DOHH2 (cell line): ENCODE data around the gene COLQ.

ENCODE experiments used
- H3F3A ChIP-seq: fragments of 200-600 bp; sonication (generic), shearing (Covaris generic); 2 replicates; pipeline ENCODE4 v1.6.0; 2016; ENCODE audit warnings: antibody characterized with exemption, mild to moderate bottlenecking; ENCODE audit not compliant: control insufficient read depth, insufficient read depth
- H3K27ac ChIP-seq: fragments of 200-600 bp; sonication (generic); 2 replicates; pipeline ENCODE4 v1.5.1; 2014; ENCODE audit warnings: low read depth, mild to moderate bottlenecking, low read length, moderate library complexity
- H3K27me3 ChIP-seq: fragments of 200-600 bp; sonication (generic); 2 replicates; pipeline ENCODE4 v1.6.1; 2014; ENCODE audit warnings: mild to moderate bottlenecking, low read length, mixed read lengths; ENCODE audit not compliant: control insufficient read depth
- H3K36me3 ChIP-seq: fragments of 200-600 bp; sonication (generic); 2 replicates; pipeline ENCODE4 v1.6.1; 2014; ENCODE audit warnings: mild to moderate bottlenecking, low read length, moderate library complexity, mixed read lengths; ENCODE audit not compliant: control insufficient read depth
- H3K4me1 ChIP-seq: fragments of 200-600 bp; sonication (generic); 2 replicates; pipeline ENCODE4 v1.6.1; 2014; ENCODE audit warnings: mild to moderate bottlenecking, low read length, mixed read lengths; ENCODE audit not compliant: control insufficient read depth
- H3K4me2 ChIP-seq: fragments of 200-600 bp; sonication (generic); 2 replicates; pipeline ENCODE4 v1.6.0; 2014; ENCODE audit warnings: mild to moderate bottlenecking, low read length, moderate library complexity
- H3K4me3 ChIP-seq: fragments of 200-600 bp; sonication (generic); 2 replicates; pipeline ENCODE4 v1.5.1; 2014; ENCODE audit warnings: mild to moderate bottlenecking, low read length, mixed read lengths
- H3K79me2 ChIP-seq: fragments of 200-600 bp; sonication (generic); 2 replicates; pipeline ENCODE4 v1.6.1; 2014; ENCODE audit warnings: mild to moderate bottlenecking, low read length, mixed read lengths; ENCODE audit not compliant: control insufficient read depth
- H3K9me2 ChIP-seq: fragments of 200-600 bp; sonication (generic); replicated peaks from 2 replicates; pipeline ENCODE4 v1.6.1; 2014; ENCODE audit warnings: mild to moderate bottlenecking, low read length, mixed read lengths; ENCODE audit not compliant: control insufficient read depth
- H3K9me3 ChIP-seq: fragments of 200-600 bp; sonication (generic); 2 replicates; pipeline ENCODE4 v1.6.1; 2014; ENCODE audit warnings: antibody characterized with exemption, low read length, mixed read lengths; ENCODE audit not compliant: control insufficient read depth, insufficient read depth
- H4K20me1 ChIP-seq: fragments of 200-600 bp; sonication (generic); 2 replicates; pipeline ENCODE4 v1.6.0; 2014; ENCODE audit warnings: low read depth, mild to moderate bottlenecking, antibody characterized with exemption, low read length, moderate library complexity; ENCODE audit not compliant: control insufficient read depth, insufficient read depth
- CTCF ChIP-seq: fragments of 200-600 bp; sonication (generic); IDR thresholded peaks from one replicate; pipeline ENCODE4 v1.5.1; 2014; ENCODE audit warnings: antibody characterized with exemption, mild to moderate bottlenecking, low read depth, low read length; ENCODE audit not compliant: poor library complexity, severe bottlenecking
- EZH2phosphoT487 ChIP-seq: fragments of 200-600 bp; sonication (generic); IDR thresholded peaks from 2 replicates; pipeline ENCODE4 v1.6.1; 2017; ENCODE audit warnings: borderline replicate concordance, mild to moderate bottlenecking, antibody characterized with exemption, low read length, moderate library complexity, mixed read lengths

The COLQ gene

GRCh38 chr3:15465876-15466585, 55.5 kb downstream of the COLQ start:
- Histone ChIP-seq H3K4me1 (no peaks in the 10 kb centered on the region), H3K4me2 (no peak overlapping the region)
- no peak for TF ChIP-seq EZH2phosphoT487
- no peak for TF ChIP-seq CTCF

GRCh38 chr3:15462451-15462850, 59.1 kb downstream of the COLQ start:
- no peaks in the 10 kb centered on the region for H3K36me3 ChIP-seq
- H3F3A ChIP-seq = no peaks in the 10 kb centered on the region
- H3K27ac ChIP-seq = no peak overlapping the region
- H4K20me1 ChIP-seq = no peaks in the 10 kb centered on the region
- no peaks in the 10 kb centered on the region for H3K79me2 ChIP-seq
- H3K27me3 ChIP-seq = peaks cover 16% of the 10 kb centered on the region
- no peaks in the 10 kb centered on the region for H3K4me1 ChIP-seq
- no peak overlapping the region for H3K4me2 ChIP-seq
- H3K9me3 ChIP-seq = no peaks in the 10 kb centered on the region
- TF ChIP-seq EZH2phosphoT487 (no peak), CTCF (no peak)
- H3K9me2 ChIP-seq = no peaks in the 10 kb centered on the region
- H3K4me3 ChIP-seq = no peak overlapping the region

More at GRCh38 chr3:15465876-15466585, 55.5 kb downstream of the COLQ start:
- H3K9me2 ChIP-seq = no peaks in the 10 kb centered on the region
- H4K20me1 ChIP-seq = no peaks in the 10 kb centered on the region
- H3K27ac ChIP-seq = no peak overlapping the region
- no peaks in the 10 kb centered on the region for H3K9me3 ChIP-seq
- peaks cover 17% of the 10 kb centered on the region for H3K27me3 ChIP-seq
- H3K36me3 ChIP-seq = no peaks in the 10 kb centered on the region
- H3K4me3 ChIP-seq = no peak overlapping the region
- no peaks in the 10 kb centered on the region for H3F3A ChIP-seq
- no peaks in the 10 kb centered on the region for H3K79me2 ChIP-seq

DNA sequence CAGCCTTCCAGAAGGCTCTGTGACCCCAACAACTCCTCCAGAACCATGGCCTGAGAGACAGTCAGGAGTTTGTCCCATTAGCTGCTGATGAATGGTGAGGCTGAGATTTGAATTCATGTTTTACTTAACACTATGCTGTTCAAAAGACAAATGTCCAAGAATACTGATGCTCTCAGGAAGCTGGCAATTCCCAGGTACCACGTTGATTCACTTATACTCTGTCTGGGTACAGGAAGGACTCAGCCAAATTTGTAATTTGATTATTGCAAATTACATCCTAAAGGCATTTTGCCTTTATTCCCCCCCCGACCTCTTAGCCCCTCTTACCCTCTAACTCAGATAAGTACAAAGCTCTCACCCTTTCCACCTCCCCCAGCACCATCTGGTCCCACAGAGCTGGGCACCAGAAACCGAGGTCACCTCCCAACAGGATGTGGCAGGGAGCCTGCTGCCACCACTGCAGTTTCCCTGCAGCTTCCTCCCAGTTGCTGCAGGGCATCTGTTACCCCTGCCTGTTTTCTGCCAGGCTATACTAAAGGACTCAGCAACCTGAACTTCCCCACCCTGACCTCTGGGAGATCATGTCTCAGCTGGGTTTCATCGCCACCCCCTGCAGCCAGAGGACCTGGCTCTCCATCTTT, 60.5 kb downstream of the COLQ start:
- no peaks in the 10 kb centered on the region for H4K20me1 ChIP-seq
- H3K9me2 ChIP-seq = no peaks in the 10 kb centered on the region
- no peaks in the 10 kb centered on the region for H3K79me2 ChIP-seq
- no peak overlapping the region for H3K4me3 ChIP-seq
- H3K9me3 ChIP-seq = no peaks in the 10 kb centered on the region
- H3K27ac ChIP-seq = no peak overlapping the region
- H3K4me2 ChIP-seq = no peak overlapping the region
- H3K27me3 ChIP-seq = peaks cover 16% of the 10 kb centered on the region
- H3K36me3 ChIP-seq = no peaks in the 10 kb centered on the region
- no peaks in the 10 kb centered on the region for H3F3A ChIP-seq
- TF ChIP-seq EZH2phosphoT487 = no peak
- TF ChIP-seq CTCF = no peak
- H3K4me1 ChIP-seq = no peaks in the 10 kb centered on the region
